D721Med (cell line): ENCODE measurements around the gene FAM3B.

Experiments
- DNase-seq: peaks from one replicate; pipeline ENCODE4 v3.0.0; 2011; ENCODE audit warnings: low spot score; ENCODE audit not compliant: insufficient read length
- FAIRE-seq: peaks from 2 replicates; lab custom pipeline; 2011; peaks lifted over from hg19 to GRCh38; lab: Jason Lieb, UNC
- CTCF ChIP-seq: IDR thresholded peaks from 2 replicates; pipeline ENCODE4 v1.5.1; 2012; ENCODE audit warnings: mild to moderate bottlenecking, control low read depth; ENCODE audit not compliant: insufficient read depth; ENCODE audit errors: missing control alignments

Gene FAM3B

GRCh38 chr21:41369105-41369919 lies 52.7 kb downstream of the FAM3B start:
- no peak for TF ChIP-seq CTCF
- FAIRE-seq (no peak), DNase-seq (no peak)

GRCh38 chr21:41369920-41370839 lies 53.6 kb downstream of the FAM3B start:
- no peak for TF ChIP-seq CTCF
- FAIRE-seq (no peak), DNase-seq (no peak)

- no peak for TF ChIP-seq CTCF
- no peak for DNase-seq
- FAIRE-seq = no peak
Measured at GRCh38 chr21:41370840-41371684, 54.5 kb downstream of the FAM3B start.

- no peak for TF ChIP-seq CTCF
- FAIRE-seq (no peak), DNase-seq (no peak)
Measured at GRCh38 chr21:41371685-41372030, 55.1 kb downstream of the FAM3B start.

- TF ChIP-seq CTCF = no peak
- FAIRE-seq (no peak), DNase-seq (no peak)
Measured at GRCh38 chr21:41373253-41373652, 56.7 kb downstream of the FAM3B start.

- no peak for TF ChIP-seq CTCF
- FAIRE-seq (no peak), DNase-seq (no peak)
Measured at GRCh38 chr21:41373763-41374162, 57.2 kb downstream of the FAM3B start.
